ENCODE data around the gene DHRS7. TPM values are rescaled to one million over a fixed set of nuclear protein-coding genes. Genes with fewer than 3 reads are reported as not detected.

Gene DHRS7
- 100 to 1,000 TPM in 1 of 4 donors, 10 to 100 TPM in 3; 52.1 to 102 (median 75.7) TPM for total RNA-seq

- peak within 1 kb of the TSS; percentile 88 for H3K4me3 ChIP-seq (ENCODE audit: low read depth, poor library complexity, severe bottlenecking)
- DNase-seq (ENCODE audit: low spot score in 2 of 2), result peak; percentile 68 to 95
- intact Hi-C loops (cut with DNase I; ENCODE audit: low total_unique reads), result no loop called here
- TF ChIP-seq CTCF (IDR thresholded peaks at IDR 0.05), result no peak
- peak in 1 of 2 donors; percentile 38 for TF ChIP-seq POLR2A (IDR thresholded peaks at IDR 0.05)
- 0 to 1% methylated on average over 31 to 55 of the region's 68 CpGs for WGBS, 2 donors
Observed at GRCh38 chr14:60164712-60165546, at the start of gene DHRS7. Gene DHRS7 (minus strand): TSS chr14:60165398. CDS start chr14:60165309, 89 bp downstream.

- WGBS, 2 donors, result 61 to 66% methylated on average over 1 of the region's 1 CpG
Observed at GRCh38 chr14:60214415-60215126, 49.4 kb upstream of the DHRS7 start.

GRCh38 chr14:60214003-60214402 lies 48.8 kb upstream of the DHRS7 start:
- intact Hi-C loops (cut with DNase I; ENCODE audit: low total_unique reads), result no loop called here
- no peak for DNase-seq (ENCODE audit: low spot score in 2 of 2)
- 86 to 88% methylated on average over 3 of the region's 3 CpGs for WGBS, 2 donors
- H3K4me3 ChIP-seq (ENCODE audit: low read depth, poor library complexity, severe bottlenecking), result no peak overlapping the region
- TF ChIP-seq POLR2A (IDR thresholded peaks at IDR 0.05), result no peak
- no peak for TF ChIP-seq CTCF (IDR thresholded peaks at IDR 0.05)

More at GRCh38 chr14:60214415-60215126, 49.4 kb upstream of the DHRS7 start:
- no peak for DNase-seq (ENCODE audit: low spot score in 2 of 2)
- H3K4me3 ChIP-seq (ENCODE audit: low read depth, poor library complexity, severe bottlenecking), result no peak overlapping the region
- intact Hi-C loops (cut with DNase I; ENCODE audit: low total_unique reads), result no loop called here
- TF ChIP-seq POLR2A (IDR thresholded peaks at IDR 0.05), result no peak
- no peak for TF ChIP-seq CTCF (IDR thresholded peaks at IDR 0.05)

GRCh38 chr14:60212503-60213371 lies 47.5 kb upstream of the DHRS7 start:
- 86 to 90% methylated on average over 5 of the region's 5 CpGs for WGBS, 2 donors
- no peak for DNase-seq (ENCODE audit: low spot score in 2 of 2)
- no peak overlapping the region for H3K4me3 ChIP-seq (ENCODE audit: low read depth, poor library complexity, severe bottlenecking)
- intact Hi-C loops (cut with DNase I; ENCODE audit: low total_unique reads), result no loop called here
- no peak for TF ChIP-seq POLR2A (IDR thresholded peaks at IDR 0.05)
- no peak for TF ChIP-seq CTCF (IDR thresholded peaks at IDR 0.05)

- H3K4me3 ChIP-seq (ENCODE audit: low read depth, poor library complexity, severe bottlenecking), result no peak overlapping the region
- TF ChIP-seq POLR2A (IDR thresholded peaks at IDR 0.05) (no peak), CTCF (IDR thresholded peaks at IDR 0.05) (no peak)
- DNase-seq (ENCODE audit: low spot score in 2 of 2), result no peak
- intact Hi-C loops (cut with DNase I; ENCODE audit: low total_unique reads), result no loop called here
- WGBS, 2 donors, result 82 to 85% methylated on average over 3 of the region's 3 CpGs
Observed at GRCh38 chr14:60211153-60211552, 46.0 kb upstream of the DHRS7 start.
